Measurements from ENCODE around the gene STK32B. TPM values are rescaled to one million over a fixed set of nuclear protein-coding genes. Genes with fewer than 3 reads are reported as not detected.

The STK32B gene
- total RNA-seq, 8 experiments from 2014 or later = 1.8 to 25.1 (median 4.7) TPM

GRCh38 chr4:5018603-5019002 lies 32.7 kb upstream of the STK32B start:
- in situ Hi-C loops (cut with MboI; ENCODE audit: low pct_unique_long_range_greater_than_20kb in 2 of 9, low sequenced_read_pairs in 9 of 9, unreplicated experiment in 9 of 9) = no loop called here
- Histone ChIP-seq H3K4me3 (no peak overlapping the region), H3K27ac (no peak overlapping the region), H3K4me1 (replicated peaks in 1 of 2) (peaks cover 0 to 4% of the 10 kb centered on the region in 2 donors)
- no peak for ATAC-seq (replicated peaks in 6 of 8)
- 23 to 88% (median 55%) methylated on average over 2 to 5 of the region's 6 CpGs for WGBS, 10 experiments

GRCh38 chr4:5019274-5019673 lies 32.0 kb upstream of the STK32B start, which contains the start of gene CYTL1:
TSS of gene CYTL1 (minus strand) at chr4:5019458. CDS start at chr4:5019445, 13 bp downstream.
- Histone ChIP-seq H3K27ac (no peak within 1 kb of the TSS), H3K4me3 (no peak within 1 kb of the TSS)

DNA sequence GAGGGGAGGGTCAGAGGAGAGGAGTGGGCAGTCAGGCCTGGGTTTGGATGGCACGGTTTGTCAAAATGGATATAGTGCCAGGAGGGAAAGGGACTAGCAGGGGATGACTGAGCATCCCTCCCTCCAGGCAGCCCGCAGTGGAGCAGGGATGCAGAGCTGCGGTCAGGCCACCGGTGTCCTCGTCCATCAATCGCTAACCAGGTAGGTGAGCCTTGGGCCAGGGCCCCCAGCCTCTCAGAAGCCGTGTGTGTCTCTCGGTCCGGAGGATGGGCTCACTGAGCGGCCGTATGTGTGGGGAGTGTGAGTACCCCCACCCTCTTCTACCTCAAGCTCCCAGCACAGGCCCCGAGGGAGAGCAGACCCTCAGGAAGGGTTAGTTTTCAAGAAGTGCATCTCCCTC lies 31.5 kb upstream of the STK32B start:
- Histone ChIP-seq H3K4me1 (replicated peaks in 1 of 2) (no peaks in the 10 kb centered on the region), H3K27ac (no peak overlapping the region), H3K4me3 (no peak overlapping the region)
- WGBS, 10 experiments = 80 to 100% (median 95%) methylated on average over 1 to 6 of the region's 12 CpGs; no CpG with 5 or more reads in 5 of the 10 experiments
- in situ Hi-C loops (cut with MboI; ENCODE audit: low pct_unique_long_range_greater_than_20kb in 2 of 9, low sequenced_read_pairs in 9 of 9, unreplicated experiment in 9 of 9) = no loop called here
- peak in 1 of 8 experiments; percentile 15 for ATAC-seq (replicated peaks in 6 of 8)

More at GRCh38 chr4:5019274-5019673, 32.0 kb upstream of the STK32B start, which contains the start of gene CYTL1:
- in situ Hi-C loops (cut with MboI; ENCODE audit: low pct_unique_long_range_greater_than_20kb in 2 of 9, low sequenced_read_pairs in 9 of 9, unreplicated experiment in 9 of 9) = no loop called here
- H3K4me1 ChIP-seq (replicated peaks in 1 of 2) = peaks cover 0 to under 1% of the 10 kb centered on the region in 2 donors
- peak in 5 of 8 experiments; percentile 15 to 80 (median 21) for ATAC-seq (replicated peaks in 6 of 8)
- 15 to 49% (median 35%) methylated on average over 4 to 8 of the region's 28 CpGs; no CpG with 5 or more reads in 5 of the 10 experiments for WGBS, 10 experiments

DNA sequence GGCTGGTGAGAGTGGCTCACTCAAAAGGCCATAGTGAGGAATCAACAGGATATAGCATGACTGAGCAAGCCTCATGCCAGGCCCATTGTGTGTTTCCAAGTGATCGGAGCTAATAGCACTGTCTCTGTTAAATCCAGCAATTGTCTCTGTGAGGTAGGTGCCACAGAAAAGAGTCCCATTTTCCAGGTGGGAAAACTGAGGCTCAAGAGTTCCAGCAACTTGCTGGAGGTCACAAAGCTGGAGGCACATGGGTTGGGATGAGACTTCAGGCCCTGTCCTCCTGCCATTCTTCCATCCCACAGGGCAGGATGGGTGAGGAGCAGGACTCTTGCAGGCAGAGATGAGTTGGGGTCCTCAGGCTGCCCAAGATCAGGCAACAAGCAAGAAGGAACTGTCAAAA lies 30.9 kb upstream of the STK32B start:
- Histone ChIP-seq H3K4me1 (replicated peaks in 1 of 2) (no peaks in the 10 kb centered on the region), H3K27ac (no peak overlapping the region), H3K4me3 (no peak overlapping the region)
- no peak for ATAC-seq (replicated peaks in 6 of 8)
- 60 to 100% (median 100%) methylated on average over 1 of the region's 1 CpG; no CpG with 5 or more reads in 6 of the 10 experiments for WGBS, 10 experiments
- in situ Hi-C loops (cut with MboI; ENCODE audit: low pct_unique_long_range_greater_than_20kb in 2 of 9, low sequenced_read_pairs in 9 of 9, unreplicated experiment in 9 of 9) = no loop called here

DNA sequence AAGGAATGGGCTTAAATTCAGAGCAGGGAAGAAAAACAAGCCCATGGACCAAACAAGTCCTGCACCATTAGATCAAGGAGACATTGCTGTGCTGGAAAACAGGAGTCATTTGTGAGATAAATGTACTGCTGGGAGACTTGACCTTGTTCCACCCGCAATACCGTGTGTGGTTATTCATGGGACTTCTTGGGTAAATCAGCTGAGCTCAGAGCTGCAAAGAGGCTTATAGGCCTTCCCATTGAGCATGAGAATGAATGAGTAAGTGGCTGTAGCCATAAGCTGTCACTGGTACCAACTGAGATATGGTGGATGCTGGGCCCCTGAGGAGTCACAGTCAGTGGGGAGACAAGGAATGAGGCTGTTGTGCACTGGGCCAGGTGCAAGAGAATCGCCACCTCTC lies 29.7 kb upstream of the STK32B start:
- no peak overlapping the region for H3K4me3 ChIP-seq
- no peaks in the 10 kb centered on the region for H3K4me1 ChIP-seq (replicated peaks in 1 of 2)
- no peak overlapping the region for H3K27ac ChIP-seq
- 60 to 86% (median 80%) methylated on average over 1 to 2 of the region's 3 CpGs; no CpG with 5 or more reads in 6 of the 10 experiments for WGBS, 10 experiments
- peak in 1 of 8 experiments; percentile 16 for ATAC-seq (replicated peaks in 6 of 8)
- in situ Hi-C loops (cut with MboI; ENCODE audit: low pct_unique_long_range_greater_than_20kb in 2 of 9, low sequenced_read_pairs in 9 of 9, unreplicated experiment in 9 of 9) = no loop called here

- Histone ChIP-seq H3K4me3 (no peak overlapping the region), H3K4me1 (replicated peaks in 1 of 2) (no peaks in the 10 kb centered on the region), H3K27ac (no peak overlapping the region)
- WGBS, 10 experiments = 0 to 100% (median 59%) methylated on average over 1 to 5 of the region's 6 CpGs; no CpG with 5 or more reads in 4 of the 10 experiments
- in situ Hi-C loops (cut with MboI; ENCODE audit: low pct_unique_long_range_greater_than_20kb in 2 of 9, low sequenced_read_pairs in 9 of 9, unreplicated experiment in 9 of 9) = loop anchor here in 1 of 9 experiments (25.0 kb wide), 1 partner anchor 763 kb away; no protein-coding TSS in a partner anchor
- peak in 1 of 8 experiments; percentile 37 for ATAC-seq (replicated peaks in 6 of 8)
Measured at GRCh38 chr4:5024673-5025072, 26.6 kb upstream of the STK32B start.

GRCh38 chr4:5026371-5026770 lies 24.9 kb upstream of the STK32B start:
- Histone ChIP-seq H3K4me3 (no peak overlapping the region), H3K4me1 (replicated peaks in 1 of 2) (no peaks in the 10 kb centered on the region), H3K27ac (no peak overlapping the region)
- ATAC-seq (replicated peaks in 6 of 8) = no peak
- in situ Hi-C loops (cut with MboI; ENCODE audit: low pct_unique_long_range_greater_than_20kb in 2 of 9, low sequenced_read_pairs in 9 of 9, unreplicated experiment in 9 of 9) = loop anchor here in 1 of 9 experiments (25.0 kb wide), 1 partner anchor 761 kb away; no protein-coding TSS in a partner anchor
- 18 to 69% (median 63%) methylated on average over 1 to 3 of the region's 3 CpGs; no CpG with 5 or more reads in 4 of the 10 experiments for WGBS, 10 experiments

GRCh38 chr4:5027346-5027745 lies 23.9 kb upstream of the STK32B start:
- H3K27ac ChIP-seq = no peak overlapping the region
- peak in 1 of 8 experiments; percentile 45 for ATAC-seq (replicated peaks in 6 of 8)
- H3K4me3 ChIP-seq = no peak overlapping the region
- in situ Hi-C loops (cut with MboI; ENCODE audit: low pct_unique_long_range_greater_than_20kb in 2 of 9, low sequenced_read_pairs in 9 of 9, unreplicated experiment in 9 of 9) = loop anchor here in 1 of 9 experiments (25.0 kb wide), 1 partner anchor 760 kb away; no protein-coding TSS in a partner anchor
- H3K4me1 ChIP-seq (replicated peaks in 1 of 2) = no peaks in the 10 kb centered on the region

DNA sequence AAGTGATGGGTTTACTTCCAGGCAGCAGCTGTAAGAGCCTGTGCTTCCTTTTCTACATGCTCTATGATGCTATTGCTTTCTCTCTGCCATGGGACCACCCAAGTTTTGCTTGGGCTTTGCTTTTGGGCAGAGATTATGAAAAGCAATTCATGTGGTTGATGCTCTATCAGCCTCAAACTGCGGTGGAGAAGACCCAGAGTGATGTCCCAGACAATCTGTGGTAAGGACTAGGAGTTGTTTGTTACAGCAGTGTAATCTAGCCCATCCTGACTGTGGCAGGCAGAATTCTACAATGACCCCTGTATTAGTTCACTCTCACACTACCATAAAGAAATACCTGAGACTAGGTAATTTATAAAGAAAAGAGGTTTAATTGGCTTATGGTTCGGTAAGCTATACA lies 22.8 kb upstream of the STK32B start:
- no peak for ATAC-seq (replicated peaks in 6 of 8)
- Histone ChIP-seq H3K4me3 (no peak overlapping the region), H3K4me1 (replicated peaks in 1 of 2) (no peaks in the 10 kb centered on the region), H3K27ac (no peak overlapping the region)
- in situ Hi-C loops (cut with MboI; ENCODE audit: low pct_unique_long_range_greater_than_20kb in 2 of 9, low sequenced_read_pairs in 9 of 9, unreplicated experiment in 9 of 9) = loop anchor here in 1 of 9 experiments (25.0 kb wide), 1 partner anchor 759 kb away; no protein-coding TSS in a partner anchor
- 71 to 100% (median 80%) methylated on average over 1 to 2 of the region's 2 CpGs; no CpG with 5 or more reads in 4 of the 10 experiments for WGBS, 10 experiments

GRCh38 chr4:5029447-5029846 lies 21.8 kb upstream of the STK32B start:
- no peaks in the 10 kb centered on the region for H3K4me1 ChIP-seq (replicated peaks in 1 of 2)
- WGBS, 10 experiments = 0 to 100% (median 80%) methylated on average over 1 to 8 of the region's 8 CpGs; no CpG with 5 or more reads in 4 of the 10 experiments
- no peak overlapping the region for H3K4me3 ChIP-seq
- ATAC-seq (replicated peaks in 6 of 8) = no peak
- no peak overlapping the region for H3K27ac ChIP-seq
- in situ Hi-C loops (cut with MboI; ENCODE audit: low pct_unique_long_range_greater_than_20kb in 2 of 9, low sequenced_read_pairs in 9 of 9, unreplicated experiment in 9 of 9) = loop anchor here in 1 of 9 experiments (25.0 kb wide), 1 partner anchor 758 kb away; no protein-coding TSS in a partner anchor

DNA sequence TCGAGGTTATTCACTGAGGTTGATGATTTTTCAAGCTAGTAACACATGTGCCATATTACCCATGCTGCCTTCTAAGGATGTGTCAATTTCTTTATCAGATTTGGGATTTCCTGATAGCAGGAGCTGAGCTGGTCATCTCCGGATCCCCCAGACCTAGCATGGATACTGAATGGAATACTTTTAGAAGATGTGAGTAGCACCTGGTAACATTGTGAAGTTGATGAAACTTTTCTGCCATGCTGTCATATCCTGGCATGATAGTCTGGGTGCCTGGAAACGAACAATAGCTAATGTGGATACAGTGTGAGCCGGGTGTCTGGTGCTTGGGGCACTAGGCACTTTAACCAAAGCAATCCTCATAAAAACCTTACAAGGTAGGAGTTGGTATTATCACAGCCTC lies 21.1 kb upstream of the STK32B start:
- WGBS, 10 experiments = 35 to 80% (median 55%) methylated on average over 1 to 4 of the region's 4 CpGs; no CpG with 5 or more reads in 2 of the 10 experiments
- Histone ChIP-seq H3K4me1 (replicated peaks in 1 of 2) (no peaks in the 10 kb centered on the region), H3K4me3 (no peak overlapping the region), H3K27ac (no peak overlapping the region)
- in situ Hi-C loops (cut with MboI; ENCODE audit: low pct_unique_long_range_greater_than_20kb in 2 of 9, low sequenced_read_pairs in 9 of 9, unreplicated experiment in 9 of 9) = loop anchor here in 1 of 9 experiments (25.0 kb wide), 1 partner anchor 757 kb away; no protein-coding TSS in a partner anchor
- ATAC-seq (replicated peaks in 6 of 8) = peak in 1 of 8 experiments; percentile 86

- in situ Hi-C loops (cut with MboI; ENCODE audit: low pct_unique_long_range_greater_than_20kb in 2 of 9, low sequenced_read_pairs in 9 of 9, unreplicated experiment in 9 of 9) = loop anchor here in 1 of 9 experiments (25.0 kb wide), 1 partner anchor 756 kb away; no protein-coding TSS in a partner anchor
Measured at GRCh38 chr4:5030927-5031326, 20.4 kb upstream of the STK32B start.

DNA sequence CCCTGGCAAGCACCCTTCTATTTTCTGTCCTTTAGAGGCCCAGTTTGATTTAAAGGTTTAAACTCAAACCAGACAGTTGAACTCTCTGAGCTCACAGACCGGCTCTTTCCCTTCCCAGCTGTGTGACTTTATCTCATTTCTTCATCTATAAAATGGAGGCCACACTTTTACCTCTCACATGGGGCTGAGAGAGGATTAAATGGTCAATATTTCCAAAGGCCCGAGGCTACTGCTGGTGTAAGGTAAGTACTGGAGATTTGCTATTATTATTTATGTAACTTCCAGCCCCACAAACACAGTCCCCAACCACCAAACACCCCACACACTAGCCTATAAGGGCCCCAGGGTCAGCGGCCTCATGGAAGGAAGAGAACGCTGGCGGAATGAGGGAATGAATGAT lies 18.5 kb upstream of the STK32B start:
- Histone ChIP-seq H3K27ac (no peak overlapping the region), H3K4me1 (replicated peaks in 1 of 2) (no peaks in the 10 kb centered on the region), H3K4me3 (no peak overlapping the region)
- in situ Hi-C loops (cut with MboI; ENCODE audit: low pct_unique_long_range_greater_than_20kb in 2 of 9, low sequenced_read_pairs in 9 of 9, unreplicated experiment in 9 of 9) = loop anchor here in 1 of 9 experiments (25.0 kb wide), 1 partner anchor 754 kb away; no protein-coding TSS in a partner anchor
- WGBS, 10 experiments = 67 to 100% (median 81%) methylated on average over 1 to 4 of the region's 5 CpGs; no CpG with 5 or more reads in 2 of the 10 experiments
- ATAC-seq (replicated peaks in 6 of 8) = no peak

More at GRCh38 chr4:5030927-5031326, 20.4 kb upstream of the STK32B start:
- H3K27ac ChIP-seq = no peak overlapping the region
- WGBS, 10 experiments = 20 to 100% (median 83%) methylated on average over 1 to 3 of the region's 3 CpGs; no CpG with 5 or more reads in 2 of the 10 experiments
- no peaks in the 10 kb centered on the region for H3K4me1 ChIP-seq (replicated peaks in 1 of 2)
- ATAC-seq (replicated peaks in 6 of 8) = no peak
- H3K4me3 ChIP-seq = no peak overlapping the region

Data from motor neuron (in vitro differentiated cells).